Pancreas (tissue), 10 donors: Measurements from ENCODE around the gene MAP3K12. TPM values are rescaled to one million over a fixed set of nuclear protein-coding genes. Genes with fewer than 3 reads are reported as not detected.

Experiments used
- ATAC-seq, 4 donors: fragments of 200-7000 bp; cut with Tn5 transposase; one replicate each; pipeline versions ENCODE4 v1.8.0 to v1.9.1; 2020; ENCODE audit warnings: mild to moderate bottlenecking in 4 of 4, moderate library complexity in 4 of 4
- DNase-seq, 6 donors: peaks; one replicate each; pipeline ENCODE4 v3.0.0-alpha.2; 2020
- FAIRE-seq: peaks from 2 replicates; lab custom pipeline; 2012; peaks lifted over from hg19 to GRCh38; lab: Jason Lieb, UNC
- H3K27ac ChIP-seq, 4 donors: fragments of 200-600 bp; sonication (generic); 1 replicate in 3 of 4; 2 replicates in 1 of 4; pipeline versions ENCODE4 v1.5.0 to v1.8.0; 2020
- H3K27me3 ChIP-seq, 4 donors: fragments of 200-600 bp; one replicate each; pipeline ENCODE4 v1.8.0; 2021
- H3K36me3 ChIP-seq, 3 donors: fragments of 200-600 bp; sonication (generic) in 1 of 3; one replicate each; pipeline versions ENCODE4 v1.5.0 to v1.8.0; 2020 to 2021
- H3K4me1 ChIP-seq, 3 donors: fragments of 200-600 bp; one replicate each; pipeline ENCODE4 v1.8.0; 2021
- H3K4me3 ChIP-seq, 4 donors: fragments of 200-600 bp; sonication (generic) in 2 of 4; one replicate each; pipeline versions ENCODE4 v1.5.0 to v1.8.0; 2020 to 2021
- H3K9me3 ChIP-seq, 4 donors: fragments of 200-600 bp; one replicate each; pipeline ENCODE4 v1.8.0; 2021
- WGBS, 2 donors: extraction: QIAGEN DNeasy Blood & Tissue Kit; methylation state at CpG; one replicate each; pipeline ENCODE4 v1.1.7; 2013; 5-methylcytosine and 5-hydroxymethylcytosine counted together
- intact Hi-C, 3 donors: fragments of 100-400 bp; cut with DNase I; formaldehyde crosslinking; loops; one replicate each; pipeline versions ENCODE4 v1.11.1 to v1.14.2; 2022
- polyA plus RNA-seq, 2 donors: library from polyadenylated mRNA; stranded (reverse); fragments of 200-250 nt; gene quantifications; one replicate each; pipeline ENCODE4 v1.2.3, GENCODE V29; 2013
- total RNA-seq, 6 donors: library from RNA; stranded (reverse); fragmentation: NEBNext Ultra II Directional in 4 of 6; extraction: Animal tissue kit (Norgen Biotek cat#: 25700) in 4 of 6; gene quantifications; one replicate each; pipeline versions ENCODE4 v1.2.1 to v1.2.4, GENCODE V29; 2021 to 2023
- TF ChIP-seq, protein P1 (sequence below), 4 donors: fragments of 200-600 bp; sonication (generic) in 3 of 4; IDR thresholded peaks; one replicate each; pipeline versions ENCODE4 v1.5.0 to v1.8.0; 2021; ENCODE audit warnings: antibody characterized with exemption in 4 of 4
- donor health status: healthy with polysubstance abuse.
- donor health status: DM: no; HTN: no; CAD: no; lungs with moderate emphysema.
- donor health status: DM: no; HTN: no; CAD: no.
- donor health status: control.
- donor health status: control.
- donor health status: Bipolar disorder and iron deficiency.
- donor health status: DM: yes; HTN: yes; CAD: no.
- donor health status: DM: no; HTN: no; CAD: no.
- donor health status: DM: no; HTN: no; CAD: no.
- donor health status: DM: yes; HTN: yes; CAD: no.

Gene MAP3K12
- total and polyA plus RNA-seq, 8 donors: 2.3 to 24.9 (median 4.7) TPM

DNA sequence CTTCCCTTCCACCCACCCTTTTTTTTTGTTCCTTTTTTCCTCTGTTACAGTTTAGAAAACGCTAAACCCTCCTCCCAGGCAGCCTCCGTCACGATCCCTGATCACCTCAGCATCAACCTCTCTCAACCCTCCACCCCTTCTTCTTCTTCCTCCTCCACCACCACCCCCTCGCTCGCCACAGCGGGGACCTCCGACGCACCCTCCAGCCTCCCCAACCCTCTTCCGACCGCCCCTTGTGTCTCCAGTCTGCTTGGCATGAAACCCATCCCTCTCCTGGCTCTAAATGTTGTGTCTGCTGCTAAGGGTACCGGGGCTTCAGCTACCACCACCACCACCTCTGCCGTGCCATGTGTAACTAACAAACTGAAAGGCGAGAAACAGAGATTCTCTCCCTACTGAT is 24.4 kb downstream of the MAP3K12 start:
- H3K36me3 ChIP-seq: peaks cover 16 to 89% (median 30%) of the 10 kb centered on the region in 3 donors
- peak in 1 of 4 donors; percentile 2 for ATAC-seq
- no peak for FAIRE-seq
- H3K4me1 ChIP-seq: peaks cover 12 to 29% (median 16%) of the 10 kb centered on the region in 3 donors
- H3K27me3 ChIP-seq: no peaks in the 10 kb centered on the region
- H3K27ac ChIP-seq: peak overlapping the region in 1 of 4 donors; percentile 20
- WGBS, 2 donors: 65 to 75% methylated on average over 13 of the region's 13 CpGs
- no peak overlapping the region for H3K4me3 ChIP-seq
- no peak for DNase-seq
- H3K9me3 ChIP-seq: no peaks in the 10 kb centered on the region
- intact Hi-C loops: no loop called here
- TF ChIP-seq, protein P1, sequence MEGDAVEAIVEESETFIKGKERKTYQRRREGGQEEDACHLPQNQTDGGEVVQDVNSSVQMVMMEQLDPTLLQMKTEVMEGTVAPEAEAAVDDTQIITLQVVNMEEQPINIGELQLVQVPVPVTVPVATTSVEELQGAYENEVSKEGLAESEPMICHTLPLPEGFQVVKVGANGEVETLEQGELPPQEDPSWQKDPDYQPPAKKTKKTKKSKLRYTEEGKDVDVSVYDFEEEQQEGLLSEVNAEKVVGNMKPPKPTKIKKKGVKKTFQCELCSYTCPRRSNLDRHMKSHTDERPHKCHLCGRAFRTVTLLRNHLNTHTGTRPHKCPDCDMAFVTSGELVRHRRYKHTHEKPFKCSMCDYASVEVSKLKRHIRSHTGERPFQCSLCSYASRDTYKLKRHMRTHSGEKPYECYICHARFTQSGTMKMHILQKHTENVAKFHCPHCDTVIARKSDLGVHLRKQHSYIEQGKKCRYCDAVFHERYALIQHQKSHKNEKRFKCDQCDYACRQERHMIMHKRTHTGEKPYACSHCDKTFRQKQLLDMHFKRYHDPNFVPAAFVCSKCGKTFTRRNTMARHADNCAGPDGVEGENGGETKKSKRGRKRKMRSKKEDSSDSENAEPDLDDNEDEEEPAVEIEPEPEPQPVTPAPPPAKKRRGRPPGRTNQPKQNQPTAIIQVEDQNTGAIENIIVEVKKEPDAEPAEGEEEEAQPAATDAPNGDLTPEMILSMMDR (IDR thresholded peaks at IDR 0.05): no peak

DNA sequence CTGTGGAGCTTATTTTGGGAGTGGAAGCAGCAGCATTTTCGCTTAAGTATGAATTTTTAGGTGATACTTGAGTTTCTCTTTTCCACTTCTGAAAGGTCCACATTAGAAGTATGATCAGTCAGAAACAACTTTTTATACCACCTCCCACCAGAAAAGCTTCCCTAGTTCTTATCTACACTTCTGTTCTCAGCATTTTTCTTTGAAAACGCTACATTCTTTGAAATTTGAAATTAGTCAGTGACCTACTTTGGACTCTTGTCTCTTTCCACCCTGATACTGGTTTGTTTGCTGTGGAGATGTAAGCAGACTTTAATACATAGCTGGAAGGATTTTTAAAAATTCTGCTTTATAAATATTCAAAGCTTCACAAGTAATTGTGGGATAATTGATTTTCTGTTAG is 25.2 kb downstream of the MAP3K12 start:
- intact Hi-C loops: no loop called here
- WGBS, 2 donors: 51 to 60% methylated on average over 2 of the region's 2 CpGs
- Histone ChIP-seq H3K36me3 (peaks cover 18 to 90% (median 35%) of the 10 kb centered on the region in 3 donors), H3K4me3 (no peak overlapping the region), H3K27ac (peak overlapping the region in 1 of 4 donors; percentile 13), H3K9me3 (no peaks in the 10 kb centered on the region), H3K27me3 (no peaks in the 10 kb centered on the region), H3K4me1 (peaks cover 12 to 29% (median 16%) of the 10 kb centered on the region in 3 donors)
- DNase-seq (no peak), FAIRE-seq (no peak), ATAC-seq (no peak)
- TF ChIP-seq, protein P1 (IDR thresholded peaks at IDR 0.05): no peak

DNA sequence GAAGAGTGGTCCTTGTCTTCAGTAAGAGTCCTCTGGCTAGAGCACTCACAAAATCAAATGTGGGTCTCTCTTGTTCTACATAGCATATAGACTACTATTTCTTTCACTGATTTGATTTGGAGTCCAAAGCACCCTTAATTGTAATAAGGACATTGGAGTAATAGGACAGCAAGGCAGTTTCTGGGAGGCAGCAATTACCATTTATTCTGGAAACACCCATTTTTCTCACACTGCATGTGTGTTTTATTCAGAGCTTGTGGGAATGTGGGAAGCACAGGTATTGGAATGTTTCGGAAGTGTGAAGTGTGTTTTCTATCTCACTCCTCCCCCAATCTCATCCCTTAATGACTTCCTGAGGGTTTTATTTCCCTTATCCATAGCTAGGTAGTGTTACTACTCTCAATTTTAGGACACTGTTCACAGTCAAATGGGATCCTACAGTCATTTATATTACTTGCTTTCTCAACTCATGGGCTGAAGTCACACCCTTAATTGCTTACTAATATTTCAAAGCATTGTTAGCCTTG is 27.1 kb downstream of the MAP3K12 start:
- TF ChIP-seq, protein P1 (IDR thresholded peaks at IDR 0.05): no peak
- 81 to 88% methylated on average over 1 of the region's 1 CpG for WGBS, 2 donors
- H3K4me3 ChIP-seq: no peak overlapping the region
- no peak overlapping the region for H3K27ac ChIP-seq
- H3K4me1 ChIP-seq: peaks cover 12 to 29% (median 16%) of the 10 kb centered on the region in 3 donors
- no peaks in the 10 kb centered on the region for H3K27me3 ChIP-seq
- H3K36me3 ChIP-seq: peaks cover 25 to 96% (median 51%) of the 10 kb centered on the region in 3 donors
- intact Hi-C loops: no loop called here
- ATAC-seq: no peak
- FAIRE-seq: no peak
- DNase-seq: no peak
- no peaks in the 10 kb centered on the region for H3K9me3 ChIP-seq

DNA sequence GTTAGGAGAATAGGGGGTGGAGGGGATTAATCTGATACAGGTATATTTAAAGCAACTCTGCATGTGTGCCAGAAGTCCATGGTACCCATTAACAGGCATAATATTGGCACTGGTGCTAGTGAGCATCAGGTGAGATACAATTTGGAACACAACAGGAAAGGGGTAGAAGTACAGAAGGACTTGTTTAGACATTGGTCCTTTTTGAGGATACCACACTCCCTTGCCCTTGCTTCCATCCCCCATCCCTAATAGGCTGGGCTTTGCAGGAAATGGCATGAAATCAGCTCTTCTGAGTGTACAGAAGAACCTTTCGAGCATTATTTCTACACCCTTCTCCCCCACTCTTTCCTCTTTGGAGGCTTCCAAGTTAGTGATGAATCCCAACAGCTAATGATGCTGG is 31.0 kb downstream of the MAP3K12 start:
- H3K4me1 ChIP-seq: peaks cover 0 to 2% (median 0%) of the 10 kb centered on the region in 3 donors
- ATAC-seq: no peak
- intact Hi-C loops: loop anchor here in 1 of 3 donors (10.0 kb wide), 1 partner anchor 443 kb away; no protein-coding TSS in a partner anchor
- DNase-seq: no peak
- TF ChIP-seq, protein P1 (IDR thresholded peaks at IDR 0.05): no peak
- 83 to 85% methylated on average over 1 of the region's 1 CpG for WGBS, 2 donors
- H3K36me3 ChIP-seq: peaks cover 30 to 99% (median 63%) of the 10 kb centered on the region in 3 donors
- no peaks in the 10 kb centered on the region for H3K9me3 ChIP-seq
- H3K27ac ChIP-seq: no peak overlapping the region
- FAIRE-seq: no peak
- H3K27me3 ChIP-seq: no peaks in the 10 kb centered on the region
- H3K4me3 ChIP-seq: no peak overlapping the region

DNA sequence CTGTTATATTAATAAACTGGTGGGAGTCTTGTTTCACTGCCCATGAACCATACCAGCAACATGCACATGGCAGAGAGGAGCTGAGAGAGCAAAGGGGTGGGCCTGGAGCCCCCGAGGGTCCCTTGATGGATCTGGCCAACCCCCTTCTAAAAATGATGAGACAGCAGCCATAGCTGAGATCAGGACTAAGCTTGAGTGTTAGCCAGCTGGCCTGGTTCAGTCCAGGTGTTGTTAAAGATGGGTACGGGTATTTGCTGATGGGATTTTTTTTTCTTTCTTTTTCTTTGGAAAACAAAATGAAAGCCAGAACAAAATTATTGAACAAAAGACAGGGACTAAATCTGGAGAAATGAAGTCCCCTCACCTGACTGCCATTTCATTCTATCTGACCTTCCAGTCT is 31.4 kb downstream of the MAP3K12 start:
- FAIRE-seq (no peak), ATAC-seq (no peak), DNase-seq (no peak)
- intact Hi-C loops: loop anchor here in 1 of 3 donors (10.0 kb wide), 1 partner anchor 443 kb away; no protein-coding TSS in a partner anchor
- Histone ChIP-seq H3K36me3 (peaks cover 30 to 99% (median 67%) of the 10 kb centered on the region in 3 donors), H3K9me3 (no peaks in the 10 kb centered on the region), H3K27ac (no peak overlapping the region), H3K4me3 (no peak overlapping the region), H3K4me1 (no peaks in the 10 kb centered on the region), H3K27me3 (no peaks in the 10 kb centered on the region)
- WGBS, 2 donors: 62 to 75% methylated on average over 2 of the region's 2 CpGs
- TF ChIP-seq, protein P1 (IDR thresholded peaks at IDR 0.05): no peak
